SK-N-MC (cell line): ENCODE results near the gene GFRA1.

Source experiments
- DNase-seq: peaks from one replicate; pipeline ENCODE4 v3.0.0-alpha.2; 2011; ENCODE audit warnings: low read depth, low spot score
- H3K27ac ChIP-seq: fragments of 200-600 bp; sonication (generic); 2 replicates; pipeline ENCODE4 v1.5.1; 2016; ENCODE audit warnings: mixed run types
- H3K36me3 ChIP-seq: fragments of 200-600 bp; sonication (generic); 2 replicates; pipeline ENCODE4 v1.6.1; 2017; ENCODE audit warnings: antibody characterized with exemption, low read length, mixed read lengths; ENCODE audit not compliant: insufficient read depth
- H3K4me3 ChIP-seq: fragments of 200-600 bp; sonication (generic); 2 replicates; pipeline ENCODE4 v1.5.1; 2016
- H3K9ac ChIP-seq: fragments of 200-600 bp; sonication (generic); 2 replicates; pipeline ENCODE4 v1.8.0; 2017; ENCODE audit warnings: mixed run types, mixed read lengths; ENCODE audit not compliant: insufficient read length
- H3K9me3 ChIP-seq: fragments of 200-600 bp; sonication (generic); 2 replicates; pipeline ENCODE4 v1.6.1; 2017; ENCODE audit warnings: low read depth, mild to moderate bottlenecking, antibody characterized with exemption, low read length, moderate library complexity, mixed read lengths
- EZH2 ChIP-seq: fragments of 200-600 bp; sonication (generic); IDR thresholded peaks from one replicate; pipeline ENCODE4 v1.6.1; 2017; ENCODE audit warnings: antibody characterized with exemption
- FOXP2 ChIP-seq: optimal IDR thresholded peaks from 2 replicates; pipeline ENCODE3; 2011; ENCODE audit warnings: mild to moderate bottlenecking, moderate library complexity; ENCODE audit not compliant: insufficient read depth; ENCODE audit errors: extremely low read length, control extremely low read depth
- POLR2AphosphoS5 ChIP-seq: IDR thresholded peaks from 2 replicates; pipeline ENCODE4 v1.6.1; 2012; ENCODE audit warnings: mild to moderate bottlenecking, low read depth, low read length, borderline replicate concordance

The GFRA1 gene

GRCh38 chr10:116160271-116160670, 112.7 kb downstream of the GFRA1 start:
- DNase-seq = no peak
- no peak overlapping the region for H3K9ac ChIP-seq
- H3K4me3 ChIP-seq = no peak overlapping the region
- H3K9me3 ChIP-seq = no peaks in the 10 kb centered on the region
- no peaks in the 10 kb centered on the region for H3K36me3 ChIP-seq
- TF ChIP-seq EZH2 = no peak
- no peak for TF ChIP-seq FOXP2
- no peak for TF ChIP-seq POLR2AphosphoS5
- H3K27ac ChIP-seq = no peak overlapping the region

GRCh38 chr10:116159197-116159596, 113.8 kb downstream of the GFRA1 start:
- Histone ChIP-seq H3K9me3 (no peaks in the 10 kb centered on the region), H3K9ac (no peak overlapping the region), H3K4me3 (no peak overlapping the region), H3K36me3 (no peaks in the 10 kb centered on the region), H3K27ac (no peak overlapping the region)
- no peak for DNase-seq
- TF ChIP-seq POLR2AphosphoS5 (no peak), EZH2 (no peak), FOXP2 (no peak)

GRCh38 chr10:116158036-116158435, 115.0 kb downstream of the GFRA1 start:
- H3K9ac ChIP-seq = no peak overlapping the region
- DNase-seq = no peak
- no peaks in the 10 kb centered on the region for H3K9me3 ChIP-seq
- TF ChIP-seq POLR2AphosphoS5 = no peak
- no peak for TF ChIP-seq FOXP2
- TF ChIP-seq EZH2 = no peak
- no peaks in the 10 kb centered on the region for H3K36me3 ChIP-seq
- H3K4me3 ChIP-seq = no peak overlapping the region
- no peak overlapping the region for H3K27ac ChIP-seq

GRCh38 chr10:116157485-116157884, 115.5 kb downstream of the GFRA1 start:
- Histone ChIP-seq H3K9ac (no peak overlapping the region), H3K36me3 (no peaks in the 10 kb centered on the region), H3K4me3 (no peak overlapping the region), H3K9me3 (no peaks in the 10 kb centered on the region), H3K27ac (no peak overlapping the region)
- DNase-seq = no peak
- TF ChIP-seq EZH2 (no peak), POLR2AphosphoS5 (no peak), FOXP2 (no peak)

- Histone ChIP-seq H3K4me3 (no peak overlapping the region), H3K9me3 (no peaks in the 10 kb centered on the region), H3K27ac (no peak overlapping the region), H3K36me3 (no peaks in the 10 kb centered on the region), H3K9ac (no peak overlapping the region)
- TF ChIP-seq POLR2AphosphoS5 (no peak), EZH2 (no peak), FOXP2 (no peak)
- no peak for DNase-seq
Measured at GRCh38 chr10:116156819-116157218, 116.2 kb downstream of the GFRA1 start.

- H3K36me3 ChIP-seq = no peaks in the 10 kb centered on the region
- TF ChIP-seq POLR2AphosphoS5 (no peak), EZH2 (no peak), FOXP2 (no peak)
- no peak for DNase-seq
Measured at GRCh38 chr10:116155191-116155590, 117.8 kb downstream of the GFRA1 start.

GRCh38 chr10:116154651-116155050, 118.4 kb downstream of the GFRA1 start:
- Histone ChIP-seq H3K9me3 (no peaks in the 10 kb centered on the region), H3K4me3 (no peak overlapping the region)

More at GRCh38 chr10:116155191-116155590, 117.8 kb downstream of the GFRA1 start:
- no peak overlapping the region for H3K4me3 ChIP-seq
- H3K9me3 ChIP-seq = no peaks in the 10 kb centered on the region
- H3K27ac ChIP-seq = no peak overlapping the region
- H3K9ac ChIP-seq = no peak overlapping the region

GRCh38 chr10:116151076-116151475, 121.9 kb downstream of the GFRA1 start:
- Histone ChIP-seq H3K9ac (no peak overlapping the region), H3K27ac (no peak overlapping the region), H3K36me3 (no peaks in the 10 kb centered on the region), H3K4me3 (no peak overlapping the region), H3K9me3 (no peaks in the 10 kb centered on the region)
- no peak for TF ChIP-seq FOXP2
- TF ChIP-seq POLR2AphosphoS5 = no peak
- no peak for TF ChIP-seq EZH2
- no peak for DNase-seq

More at GRCh38 chr10:116154651-116155050, 118.4 kb downstream of the GFRA1 start:
- DNase-seq = no peak
- no peak for TF ChIP-seq POLR2AphosphoS5
- TF ChIP-seq FOXP2 = no peak
- TF ChIP-seq EZH2 = no peak
- Histone ChIP-seq H3K36me3 (no peaks in the 10 kb centered on the region), H3K27ac (no peak overlapping the region), H3K9ac (no peak overlapping the region)

GRCh38 chr10:116150606-116151005, 122.4 kb downstream of the GFRA1 start:
- Histone ChIP-seq H3K4me3 (no peak overlapping the region), H3K9me3 (no peaks in the 10 kb centered on the region), H3K9ac (no peak overlapping the region), H3K27ac (no peak overlapping the region), H3K36me3 (no peaks in the 10 kb centered on the region)
- TF ChIP-seq FOXP2 (no peak), EZH2 (no peak), POLR2AphosphoS5 (no peak)
- no peak for DNase-seq
